Pancreas (tissue), 10 donors: Measurements from ENCODE around the gene GGACT. TPM values are rescaled to one million over a fixed set of nuclear protein-coding genes. Genes with fewer than 3 reads are reported as not detected.

Source experiments
- ATAC-seq, 4 donors: fragments of 200-7000 bp; cut with Tn5 transposase; one replicate each; pipeline versions ENCODE4 v1.8.0 to v1.9.1; 2020; ENCODE audit warnings: mild to moderate bottlenecking in 4 of 4, moderate library complexity in 4 of 4
- DNase-seq, 6 donors: peaks; one replicate each; pipeline ENCODE4 v3.0.0-alpha.2; 2020
- FAIRE-seq: peaks from 2 replicates; lab custom pipeline; 2012; peaks lifted over from hg19 to GRCh38; lab: Jason Lieb, UNC
- H3K27ac ChIP-seq, 4 donors: fragments of 200-600 bp; sonication (generic); 1 replicate in 3 of 4; 2 replicates in 1 of 4; pipeline versions ENCODE4 v1.5.0 to v1.8.0; 2020
- H3K27me3 ChIP-seq, 4 donors: fragments of 200-600 bp; one replicate each; pipeline ENCODE4 v1.8.0; 2021
- H3K36me3 ChIP-seq, 3 donors: fragments of 200-600 bp; sonication (generic) in 1 of 3; one replicate each; pipeline versions ENCODE4 v1.5.0 to v1.8.0; 2020 to 2021
- H3K4me1 ChIP-seq, 3 donors: fragments of 200-600 bp; one replicate each; pipeline ENCODE4 v1.8.0; 2021
- H3K4me3 ChIP-seq, 4 donors: fragments of 200-600 bp; sonication (generic) in 2 of 4; one replicate each; pipeline versions ENCODE4 v1.5.0 to v1.8.0; 2020 to 2021
- H3K9me3 ChIP-seq, 4 donors: fragments of 200-600 bp; one replicate each; pipeline ENCODE4 v1.8.0; 2021
- CTCF ChIP-seq, 4 donors: fragments of 200-600 bp; sonication (generic) in 3 of 4; IDR thresholded peaks; one replicate each; pipeline versions ENCODE4 v1.5.0 to v1.8.0; 2021; ENCODE audit warnings: antibody characterized with exemption in 4 of 4
- WGBS, 2 donors: extraction: QIAGEN DNeasy Blood & Tissue Kit; methylation state at CpG; one replicate each; pipeline ENCODE4 v1.1.7; 2013; 5-methylcytosine and 5-hydroxymethylcytosine counted together
- intact Hi-C, 3 donors: fragments of 100-400 bp; cut with DNase I; formaldehyde crosslinking; loops; one replicate each; pipeline versions ENCODE4 v1.11.1 to v1.14.2; 2022
- polyA plus RNA-seq, 2 donors: library from polyadenylated mRNA; stranded (reverse); fragments of 200-250 nt; gene quantifications; one replicate each; pipeline ENCODE4 v1.2.3, GENCODE V29; 2013
- total RNA-seq, 6 donors: library from RNA; stranded (reverse); fragmentation: NEBNext Ultra II Directional in 4 of 6; extraction: Animal tissue kit (Norgen Biotek cat#: 25700) in 4 of 6; gene quantifications; one replicate each; pipeline versions ENCODE4 v1.2.1 to v1.2.4, GENCODE V29; 2021 to 2023
- donor health status: healthy with polysubstance abuse.
- donor health status: DM: no; HTN: no; CAD: no; lungs with moderate emphysema.
- donor health status: DM: no; HTN: no; CAD: no.
- donor health status: control.
- donor health status: control.
- donor health status: Bipolar disorder and iron deficiency.
- donor health status: DM: yes; HTN: yes; CAD: no.
- donor health status: DM: no; HTN: no; CAD: no.
- donor health status: DM: no; HTN: no; CAD: no.
- donor health status: DM: yes; HTN: yes; CAD: no.

Gene GGACT
- total and polyA plus RNA-seq, 8 donors = 1.6 to 7.0 (median 6.1) TPM

GRCh38 chr13:100522618-100523309 is 65.8 kb downstream of the GGACT start:
- no peak for FAIRE-seq
- WGBS, 2 donors = 95 to 96% methylated on average over 9 of the region's 9 CpGs
- H3K9me3 ChIP-seq = no peaks in the 10 kb centered on the region
- no peaks in the 10 kb centered on the region for H3K36me3 ChIP-seq
- no peak for ATAC-seq
- H3K4me3 ChIP-seq = no peak overlapping the region
- no peak for DNase-seq
- intact Hi-C loops = no loop called here
- peaks cover under 1 to 14% (median 13%) of the 10 kb centered on the region in 3 donors for H3K4me1 ChIP-seq
- H3K27ac ChIP-seq = no peak overlapping the region
- no peaks in the 10 kb centered on the region for H3K27me3 ChIP-seq
- TF ChIP-seq CTCF (IDR thresholded peaks at IDR 0.05) = no peak

- Histone ChIP-seq H3K4me3 (no peak overlapping the region), H3K9me3 (no peaks in the 10 kb centered on the region), H3K27me3 (no peaks in the 10 kb centered on the region), H3K27ac (no peak overlapping the region), H3K36me3 (no peaks in the 10 kb centered on the region), H3K4me1 (peaks cover 6 to 19% (median 17%) of the 10 kb centered on the region in 3 donors)
- TF ChIP-seq CTCF (IDR thresholded peaks at IDR 0.05) = no peak
- intact Hi-C loops = no loop called here
- ATAC-seq (no peak), FAIRE-seq (no peak), DNase-seq (no peak)
- 91 to 92% methylated on average over 19 of the region's 19 CpGs for WGBS, 2 donors
These were observed 66.6 kb downstream of the GGACT start for GRCh38 chr13:100521851-100522617.

- Histone ChIP-seq H3K27me3 (no peaks in the 10 kb centered on the region), H3K9me3 (no peaks in the 10 kb centered on the region), H3K36me3 (no peaks in the 10 kb centered on the region), H3K4me1 (peaks cover 6 to 25% (median 22%) of the 10 kb centered on the region in 3 donors), H3K27ac (no peak overlapping the region), H3K4me3 (no peak overlapping the region)
- no peak for DNase-seq
- WGBS, 2 donors = 90 to 94% methylated on average over 27 of the region's 27 CpGs
- FAIRE-seq = no peak
- no peak for TF ChIP-seq CTCF (IDR thresholded peaks at IDR 0.05)
- ATAC-seq = no peak
- intact Hi-C loops = no loop called here
These were observed 67.4 kb downstream of the GGACT start for GRCh38 chr13:100520936-100521850.

GRCh38 chr13:100519626-100520025 is 69.0 kb downstream of the GGACT start:
- no peak overlapping the region for H3K27ac ChIP-seq
- no peak overlapping the region for H3K4me3 ChIP-seq
- peaks cover 6 to 26% (median 23%) of the 10 kb centered on the region in 3 donors for H3K4me1 ChIP-seq
- intact Hi-C loops = loop anchor here in 2 of 3 donors (10.0 kb wide), 1 partner anchor 605 kb away; no protein-coding TSS in a partner anchor
- ATAC-seq = no peak
- TF ChIP-seq CTCF (IDR thresholded peaks at IDR 0.05) = no peak
- no peaks in the 10 kb centered on the region for H3K27me3 ChIP-seq
- WGBS, 2 donors = 96 to 98% methylated on average over 9 of the region's 9 CpGs
- no peaks in the 10 kb centered on the region for H3K36me3 ChIP-seq
- no peaks in the 10 kb centered on the region for H3K9me3 ChIP-seq
- FAIRE-seq = no peak
- DNase-seq = no peak
